ENCODE measurements around the gene SMKR1. TPM values are rescaled to one million over a fixed set of nuclear protein-coding genes. Genes with fewer than 3 reads are reported as not detected.

Gene SMKR1
- polyA plus RNA-seq, 4 donors = 0.35 to 0.49 TPM; not detected in 2

GRCh38 chr7:129494041-129494440, 8.3 kb upstream of the SMKR1 start:
- DNase-seq (no peak), FAIRE-seq (no peak)

GRCh38 chr7:129495987-129496386, 6.3 kb upstream of the SMKR1 start:
- DNase-seq (no peak), FAIRE-seq (no peak)
- no peaks in the 10 kb centered on the region for H3K36me3 ChIP-seq (ENCODE audit: control insufficient read depth in 3 of 3, insufficient read depth in 2 of 3, low read depth in 1 of 3, low read length in 3 of 3)
- peaks cover 0 to 2% (median 0%) of the 10 kb centered on the region in 3 donors for H3K27me3 ChIP-seq (ENCODE audit: control insufficient read depth in 3 of 3, insufficient read depth in 3 of 3, low read length in 3 of 3)
- no peaks in the 10 kb centered on the region for H3K9me3 ChIP-seq (ENCODE audit: control insufficient read depth in 2 of 2, insufficient read depth in 1 of 2, low read depth in 1 of 2, low read length in 1 of 2)
- no peak overlapping the region for H3K27ac ChIP-seq (ENCODE audit: low read depth in 1 of 3, low read length in 2 of 3)
- H3K4me1 ChIP-seq (ENCODE audit: control insufficient read depth in 3 of 3, insufficient read depth in 2 of 3, low read depth in 1 of 3, low read length in 2 of 3) = no peaks in the 10 kb centered on the region
- no peak overlapping the region for H3K4me3 ChIP-seq (ENCODE audit: low read depth in 1 of 3, low read length in 3 of 3)
- WGBS, 3 donors = 51 to 63% (median 59%) methylated on average over 1 of the region's 1 CpG

More at GRCh38 chr7:129494041-129494440, 8.3 kb upstream of the SMKR1 start:
- peaks cover 0 to 2% (median 0%) of the 10 kb centered on the region in 3 donors for H3K27me3 ChIP-seq (ENCODE audit: control insufficient read depth in 3 of 3, insufficient read depth in 3 of 3, low read length in 3 of 3)
- H3K36me3 ChIP-seq (ENCODE audit: control insufficient read depth in 3 of 3, insufficient read depth in 2 of 3, low read depth in 1 of 3, low read length in 3 of 3) = no peaks in the 10 kb centered on the region
- no peak overlapping the region for H3K27ac ChIP-seq (ENCODE audit: low read depth in 1 of 3, low read length in 2 of 3)
- H3K4me1 ChIP-seq (ENCODE audit: control insufficient read depth in 3 of 3, insufficient read depth in 2 of 3, low read depth in 1 of 3, low read length in 2 of 3) = no peaks in the 10 kb centered on the region
- H3K4me3 ChIP-seq (ENCODE audit: low read depth in 1 of 3, low read length in 3 of 3) = no peak overlapping the region
- no peaks in the 10 kb centered on the region for H3K9me3 ChIP-seq (ENCODE audit: control insufficient read depth in 2 of 2, insufficient read depth in 1 of 2, low read depth in 1 of 2, low read length in 1 of 2)
- 61 to 75% (median 65%) methylated on average over 5 of the region's 5 CpGs for WGBS, 3 donors

GRCh38 chr7:129496653-129497052, 5.7 kb upstream of the SMKR1 start:
- Histone ChIP-seq H3K9me3 (ENCODE audit: control insufficient read depth in 2 of 2, insufficient read depth in 1 of 2, low read depth in 1 of 2, low read length in 1 of 2) (no peaks in the 10 kb centered on the region), H3K36me3 (ENCODE audit: control insufficient read depth in 3 of 3, insufficient read depth in 2 of 3, low read depth in 1 of 3, low read length in 3 of 3) (no peaks in the 10 kb centered on the region), H3K27me3 (ENCODE audit: control insufficient read depth in 3 of 3, insufficient read depth in 3 of 3, low read length in 3 of 3) (peaks cover 0 to 2% (median 0%) of the 10 kb centered on the region in 3 donors), H3K27ac (ENCODE audit: low read depth in 1 of 3, low read length in 2 of 3) (no peak overlapping the region), H3K4me3 (ENCODE audit: low read depth in 1 of 3, low read length in 3 of 3) (no peak overlapping the region), H3K4me1 (ENCODE audit: control insufficient read depth in 3 of 3, insufficient read depth in 2 of 3, low read depth in 1 of 3, low read length in 2 of 3) (no peaks in the 10 kb centered on the region)
- WGBS, 3 donors = 65 to 77% (median 72%) methylated on average over 7 of the region's 7 CpGs
- FAIRE-seq (no peak), DNase-seq (no peak)

GRCh38 chr7:129497156-129497555, 5.2 kb upstream of the SMKR1 start:
- WGBS, 3 donors = 45 to 77% (median 61%) methylated on average over 4 of the region's 4 CpGs
- Histone ChIP-seq H3K36me3 (ENCODE audit: control insufficient read depth in 3 of 3, insufficient read depth in 2 of 3, low read depth in 1 of 3, low read length in 3 of 3) (no peaks in the 10 kb centered on the region), H3K9me3 (ENCODE audit: control insufficient read depth in 2 of 2, insufficient read depth in 1 of 2, low read depth in 1 of 2, low read length in 1 of 2) (no peaks in the 10 kb centered on the region), H3K4me3 (ENCODE audit: low read depth in 1 of 3, low read length in 3 of 3) (no peak overlapping the region), H3K27ac (ENCODE audit: low read depth in 1 of 3, low read length in 2 of 3) (no peak overlapping the region), H3K4me1 (ENCODE audit: control insufficient read depth in 3 of 3, insufficient read depth in 2 of 3, low read depth in 1 of 3, low read length in 2 of 3) (peaks cover 0 to 3% (median 0%) of the 10 kb centered on the region in 3 donors), H3K27me3 (ENCODE audit: control insufficient read depth in 3 of 3, insufficient read depth in 3 of 3, low read length in 3 of 3) (peaks cover 0 to 5% (median 0%) of the 10 kb centered on the region in 3 donors)
- FAIRE-seq (no peak), DNase-seq (peak in 1 of 2 donors; percentile 43)

GRCh38 chr7:129498021-129498420, 4.3 kb upstream of the SMKR1 start:
- no peak for FAIRE-seq
- no peaks in the 10 kb centered on the region for H3K9me3 ChIP-seq (ENCODE audit: control insufficient read depth in 2 of 2, insufficient read depth in 1 of 2, low read depth in 1 of 2, low read length in 1 of 2)
- 92 to 96% (median 93%) methylated on average over 1 of the region's 1 CpG for WGBS, 3 donors
- DNase-seq = no peak
- H3K4me3 ChIP-seq (ENCODE audit: low read depth in 1 of 3, low read length in 3 of 3) = no peak overlapping the region
- no peak overlapping the region for H3K27ac ChIP-seq (ENCODE audit: low read depth in 1 of 3, low read length in 2 of 3)
- H3K36me3 ChIP-seq (ENCODE audit: control insufficient read depth in 3 of 3, insufficient read depth in 2 of 3, low read depth in 1 of 3, low read length in 3 of 3) = no peaks in the 10 kb centered on the region
- peaks cover 0 to 8% (median 0%) of the 10 kb centered on the region in 3 donors for H3K4me1 ChIP-seq (ENCODE audit: control insufficient read depth in 3 of 3, insufficient read depth in 2 of 3, low read depth in 1 of 3, low read length in 2 of 3)
- peaks cover 0 to 10% (median 0%) of the 10 kb centered on the region in 3 donors for H3K27me3 ChIP-seq (ENCODE audit: control insufficient read depth in 3 of 3, insufficient read depth in 3 of 3, low read length in 3 of 3)

- WGBS, 3 donors = 75 to 84% (median 80%) methylated on average over 6 of the region's 6 CpGs
- no peak overlapping the region for H3K4me3 ChIP-seq (ENCODE audit: low read depth in 1 of 3, low read length in 3 of 3)
- H3K27me3 ChIP-seq (ENCODE audit: control insufficient read depth in 3 of 3, insufficient read depth in 3 of 3, low read length in 3 of 3) = peaks cover 0 to 25% (median 0%) of the 10 kb centered on the region in 3 donors
- DNase-seq (no peak), FAIRE-seq (no peak)
- H3K9me3 ChIP-seq (ENCODE audit: control insufficient read depth in 2 of 2, insufficient read depth in 1 of 2, low read depth in 1 of 2, low read length in 1 of 2) = no peaks in the 10 kb centered on the region
- no peaks in the 10 kb centered on the region for H3K36me3 ChIP-seq (ENCODE audit: control insufficient read depth in 3 of 3, insufficient read depth in 2 of 3, low read depth in 1 of 3, low read length in 3 of 3)
- H3K4me1 ChIP-seq (ENCODE audit: control insufficient read depth in 3 of 3, insufficient read depth in 2 of 3, low read depth in 1 of 3, low read length in 2 of 3) = peaks cover 0 to 11% (median 0%) of the 10 kb centered on the region in 3 donors
- no peak overlapping the region for H3K27ac ChIP-seq (ENCODE audit: low read depth in 1 of 3, low read length in 2 of 3)
Observed at GRCh38 chr7:129499999-129500398, 2.3 kb upstream of the SMKR1 start.

GRCh38 chr7:129502708-129503685, 666 bp downstream of the SMKR1 start:
- FAIRE-seq (no peak), DNase-seq (peak in 1 of 2 donors; percentile 26)
- Histone ChIP-seq H3K9me3 (ENCODE audit: control insufficient read depth in 2 of 2, insufficient read depth in 1 of 2, low read depth in 1 of 2, low read length in 1 of 2) (no peaks in the 10 kb centered on the region), H3K27me3 (ENCODE audit: control insufficient read depth in 3 of 3, insufficient read depth in 3 of 3, low read length in 3 of 3) (peaks cover 0 to 25% (median 0%) of the 10 kb centered on the region in 3 donors), H3K4me1 (ENCODE audit: control insufficient read depth in 3 of 3, insufficient read depth in 2 of 3, low read depth in 1 of 3, low read length in 2 of 3) (peaks cover 0 to 11% (median 0%) of the 10 kb centered on the region in 3 donors), H3K27ac (ENCODE audit: low read depth in 1 of 3, low read length in 2 of 3) (no peak overlapping the region), H3K4me3 (ENCODE audit: low read depth in 1 of 3, low read length in 3 of 3) (peak overlapping the region in 2 of 3 donors; percentile 33 to 53), H3K36me3 (ENCODE audit: control insufficient read depth in 3 of 3, insufficient read depth in 2 of 3, low read depth in 1 of 3, low read length in 3 of 3) (no peaks in the 10 kb centered on the region)
- WGBS, 3 donors = 13 to 16% (median 13%) methylated on average over 48 to 58 of the region's 58 CpGs

GRCh38 chr7:129503725-129504124, 1.4 kb downstream of the SMKR1 start:
- Histone ChIP-seq H3K27me3 (ENCODE audit: control insufficient read depth in 3 of 3, insufficient read depth in 3 of 3, low read length in 3 of 3) (peaks cover 0 to 25% (median 0%) of the 10 kb centered on the region in 3 donors), H3K9me3 (ENCODE audit: control insufficient read depth in 2 of 2, insufficient read depth in 1 of 2, low read depth in 1 of 2, low read length in 1 of 2) (no peaks in the 10 kb centered on the region), H3K27ac (ENCODE audit: low read depth in 1 of 3, low read length in 2 of 3) (no peak overlapping the region), H3K4me3 (ENCODE audit: low read depth in 1 of 3, low read length in 3 of 3) (no peak overlapping the region), H3K36me3 (ENCODE audit: control insufficient read depth in 3 of 3, insufficient read depth in 2 of 3, low read depth in 1 of 3, low read length in 3 of 3) (no peaks in the 10 kb centered on the region), H3K4me1 (ENCODE audit: control insufficient read depth in 3 of 3, insufficient read depth in 2 of 3, low read depth in 1 of 3, low read length in 2 of 3) (peaks cover 0 to 11% (median 0%) of the 10 kb centered on the region in 3 donors)
- FAIRE-seq (no peak), DNase-seq (no peak)
- WGBS, 3 donors = 93 to 97% (median 96%) methylated on average over 8 of the region's 8 CpGs
